Astrocyte (in vitro differentiated cells and primary cell): ENCODE data around the gene CD7.

Experiments
- EZH2 ChIP-seq: IDR thresholded peaks from 2 replicates; pipeline ENCODE4 v1.6.1; 2012; ENCODE audit warnings: mild to moderate bottlenecking, low read length, inconsistent platforms; ENCODE audit not compliant: insufficient read depth
- TF ChIP-seq, protein P1 (sequence below): IDR thresholded peaks from 2 replicates; pipeline ENCODE4 v1.5.1; 2011; ENCODE audit warnings: low read depth, mild to moderate bottlenecking, inconsistent platforms, low read length, moderate library complexity; ENCODE audit not compliant: insufficient read depth

- TF ChIP-seq, protein P1, sequence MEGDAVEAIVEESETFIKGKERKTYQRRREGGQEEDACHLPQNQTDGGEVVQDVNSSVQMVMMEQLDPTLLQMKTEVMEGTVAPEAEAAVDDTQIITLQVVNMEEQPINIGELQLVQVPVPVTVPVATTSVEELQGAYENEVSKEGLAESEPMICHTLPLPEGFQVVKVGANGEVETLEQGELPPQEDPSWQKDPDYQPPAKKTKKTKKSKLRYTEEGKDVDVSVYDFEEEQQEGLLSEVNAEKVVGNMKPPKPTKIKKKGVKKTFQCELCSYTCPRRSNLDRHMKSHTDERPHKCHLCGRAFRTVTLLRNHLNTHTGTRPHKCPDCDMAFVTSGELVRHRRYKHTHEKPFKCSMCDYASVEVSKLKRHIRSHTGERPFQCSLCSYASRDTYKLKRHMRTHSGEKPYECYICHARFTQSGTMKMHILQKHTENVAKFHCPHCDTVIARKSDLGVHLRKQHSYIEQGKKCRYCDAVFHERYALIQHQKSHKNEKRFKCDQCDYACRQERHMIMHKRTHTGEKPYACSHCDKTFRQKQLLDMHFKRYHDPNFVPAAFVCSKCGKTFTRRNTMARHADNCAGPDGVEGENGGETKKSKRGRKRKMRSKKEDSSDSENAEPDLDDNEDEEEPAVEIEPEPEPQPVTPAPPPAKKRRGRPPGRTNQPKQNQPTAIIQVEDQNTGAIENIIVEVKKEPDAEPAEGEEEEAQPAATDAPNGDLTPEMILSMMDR = no peak
- TF ChIP-seq EZH2 = no peak
These were observed 14.0 kb upstream of the CD7 start for GRCh38 chr17:82331345-82331939.
